ENCODE results near the gene IFT88. TPM values are rescaled to one million over a fixed set of nuclear protein-coding genes. Genes with fewer than 3 reads are reported as not detected.

The IFT88 gene
- total RNA-seq, 1 experiment from 2014 or later: 19.4 TPM

GRCh38 chr13:20658451-20659040, 91.6 kb downstream of the IFT88 start:
- Histone ChIP-seq H3K4me3 (ENCODE audit: low read depth, low read length, poor library complexity, severe bottlenecking) (no peak overlapping the region), H3K27me3 (replicated peaks; ENCODE audit: insufficient read depth, low read depth, low read length, poor library complexity) (no peaks in the 10 kb centered on the region), H3K9me3 (ENCODE audit: low read depth, low read length, poor library complexity, severe bottlenecking) (no peaks in the 10 kb centered on the region), H3K4me1 (ENCODE audit: insufficient read depth, low read length, poor library complexity, severe bottlenecking) (no peaks in the 10 kb centered on the region), H3K27ac (ENCODE audit: low read depth, low read length, poor library complexity, severe bottlenecking) (no peak overlapping the region), H3K36me3 (ENCODE audit: insufficient read depth, low read length, poor library complexity, severe bottlenecking) (no peaks in the 10 kb centered on the region)
- intact Hi-C loops (cut with micrococcal nuclease; ENCODE audit: unreplicated experiment): no loop called here
- no peak for DNase-seq (ENCODE audit: low spot score)
- ChIA-PET POLR2A (ENCODE audit: low non-redundant PET) (no interaction called here), CTCF (no interaction called here)
- BruUV-seq (replicated peaks): no TSS peak
- TF ChIP-seq EZH2 (IDR thresholded peaks at IDR 0.05; ENCODE audit: borderline replicate concordance, low read depth, low read length, poor library complexity, severe bottlenecking) (no peak), CTCF (conservative IDR thresholded peaks at IDR 0.05; ENCODE audit: low read depth, low read length) (no peak)

GRCh38 chr13:20664351-20664750, 97.4 kb downstream of the IFT88 start:
- Histone ChIP-seq H3K4me3 (ENCODE audit: low read depth, low read length, poor library complexity, severe bottlenecking) (no peak overlapping the region), H3K27ac (ENCODE audit: low read depth, low read length, poor library complexity, severe bottlenecking) (no peak overlapping the region), H3K9me3 (ENCODE audit: low read depth, low read length, poor library complexity, severe bottlenecking) (no peaks in the 10 kb centered on the region), H3K27me3 (replicated peaks; ENCODE audit: insufficient read depth, low read depth, low read length, poor library complexity) (no peaks in the 10 kb centered on the region), H3K36me3 (ENCODE audit: insufficient read depth, low read length, poor library complexity, severe bottlenecking) (no peaks in the 10 kb centered on the region), H3K4me1 (ENCODE audit: insufficient read depth, low read length, poor library complexity, severe bottlenecking) (no peaks in the 10 kb centered on the region)
- intact Hi-C loops (cut with micrococcal nuclease; ENCODE audit: unreplicated experiment): no loop called here
- ChIA-PET CTCF (no interaction called here), POLR2A (ENCODE audit: low non-redundant PET) (no interaction called here)
- TF ChIP-seq EZH2 (IDR thresholded peaks at IDR 0.05; ENCODE audit: borderline replicate concordance, low read depth, low read length, poor library complexity, severe bottlenecking) (no peak), CTCF (conservative IDR thresholded peaks at IDR 0.05; ENCODE audit: low read depth, low read length) (no peak)
- DNase-seq (ENCODE audit: low spot score): no peak
- no TSS peak for BruUV-seq (replicated peaks)

GRCh38 chr13:20666948-20667347, 100.0 kb downstream of the IFT88 start:
- no peaks in the 10 kb centered on the region for H3K4me1 ChIP-seq (ENCODE audit: insufficient read depth, low read length, poor library complexity, severe bottlenecking)
- H3K27ac ChIP-seq (ENCODE audit: low read depth, low read length, poor library complexity, severe bottlenecking): no peak overlapping the region
- H3K4me3 ChIP-seq (ENCODE audit: low read depth, low read length, poor library complexity, severe bottlenecking): no peak overlapping the region
- H3K9me3 ChIP-seq (ENCODE audit: low read depth, low read length, poor library complexity, severe bottlenecking): no peaks in the 10 kb centered on the region
- POLR2A ChIA-PET (ENCODE audit: low non-redundant PET): no interaction called here
- H3K27me3 ChIP-seq (replicated peaks; ENCODE audit: insufficient read depth, low read depth, low read length, poor library complexity): no peaks in the 10 kb centered on the region
- intact Hi-C loops (cut with micrococcal nuclease; ENCODE audit: unreplicated experiment): no loop called here
- TF ChIP-seq EZH2 (IDR thresholded peaks at IDR 0.05; ENCODE audit: borderline replicate concordance, low read depth, low read length, poor library complexity, severe bottlenecking) (no peak), CTCF (conservative IDR thresholded peaks at IDR 0.05; ENCODE audit: low read depth, low read length) (no peak)
- BruUV-seq (replicated peaks): no TSS peak
- no peaks in the 10 kb centered on the region for H3K36me3 ChIP-seq (ENCODE audit: insufficient read depth, low read length, poor library complexity, severe bottlenecking)
- CTCF ChIA-PET: no interaction called here
- no peak for DNase-seq (ENCODE audit: low spot score)
